Activated CD4-positive, alpha-beta T cell treated with anti-CD3 and anti-CD28 coated beads, Interleukin-2, amount 10 ng/mL, durations not matched to agents 24 days and 14 days (primary cell): ENCODE data around the gene ADSS2. TPM values are rescaled to one million over a fixed set of nuclear protein-coding genes. Genes with fewer than 3 reads are reported as not detected.

Experiments used
- DNase-seq: peaks from one replicate; pipeline ENCODE4 v3.0.0; 2022
- H3K27ac Mint-ChIP-seq: one replicate; pipeline ENCODE4 v1.8.0; 2022; ENCODE audit warnings: mild to moderate bottlenecking, mixed read lengths
- H3K27me3 Mint-ChIP-seq: one replicate; pipeline ENCODE4 v1.8.0; 2022; ENCODE audit warnings: mixed read lengths
- H3K36me3 Mint-ChIP-seq: one replicate; pipeline ENCODE4 v1.8.0; 2022; ENCODE audit warnings: low read depth, mild to moderate bottlenecking, mixed read lengths
- H3K4me1 Mint-ChIP-seq: one replicate; pipeline ENCODE4 v1.8.0; 2021; ENCODE audit warnings: mixed read lengths
- H3K4me3 Mint-ChIP-seq: one replicate; pipeline ENCODE4 v1.8.0; 2022; ENCODE audit warnings: mild to moderate bottlenecking, moderate library complexity, mixed read lengths
- H3K9me3 Mint-ChIP-seq: one replicate; pipeline ENCODE4 v1.8.0; 2021; ENCODE audit warnings: mixed read lengths
- intact Hi-C: fragments of 100-400 bp; cut with micrococcal nuclease; formaldehyde crosslinking; loops from one replicate; pipeline ENCODE4 v1.15.1; 2023
- total RNA-seq: library from RNA; stranded (reverse); gene quantifications from 2 replicates; pipeline ENCODE4 v1.2.3, GENCODE V29; 2022

The ADSS2 gene
- total RNA-seq, 1 donor from 2014 or later = 74.6 TPM

- H3K36me3 Mint-ChIP-seq = peaks cover 34% of the 10 kb centered on the region
- H3K27ac Mint-ChIP-seq = peak overlapping the region; percentile 99
- H3K4me3 Mint-ChIP-seq = peak overlapping the region; percentile 63
- DNase-seq = no peak
- intact Hi-C loops = loop anchor here (1.0 to 5.0 kb wide), 3 partner anchors 10 to 584 kb away; partner anchors contain the start of gene AKT3
- H3K9me3 Mint-ChIP-seq = no peaks in the 10 kb centered on the region
- no peaks in the 10 kb centered on the region for H3K27me3 Mint-ChIP-seq
- peaks cover 36% of the 10 kb centered on the region for H3K4me1 Mint-ChIP-seq
Observed at GRCh38 chr1:244436336-244437085, 15.2 kb downstream of the ADSS2 start.

GRCh38 chr1:244435562-244436205 is 16.0 kb downstream of the ADSS2 start:
- Mint-ChIP-seq H3K4me1 (peaks cover 36% of the 10 kb centered on the region), H3K27me3 (no peaks in the 10 kb centered on the region), H3K4me3 (peak overlapping the region; percentile 63), H3K36me3 (peaks cover 35% of the 10 kb centered on the region), H3K9me3 (no peaks in the 10 kb centered on the region), H3K27ac (peak overlapping the region; percentile 99)
- DNase-seq = peak; percentile 59
- intact Hi-C loops = loop anchor here (1.0 to 5.0 kb wide), 4 partner anchors 15 to 583 kb away; partner anchors contain the start of gene AKT3

- intact Hi-C loops = no loop called here
- Mint-ChIP-seq H3K36me3 (peaks cover 45% of the 10 kb centered on the region), H3K9me3 (no peaks in the 10 kb centered on the region), H3K27me3 (no peaks in the 10 kb centered on the region), H3K4me3 (no peak overlapping the region), H3K27ac (no peak overlapping the region), H3K4me1 (peaks cover 22% of the 10 kb centered on the region)
- DNase-seq = no peak
Observed at GRCh38 chr1:244431166-244431565, 20.5 kb downstream of the ADSS2 start.

DNA sequence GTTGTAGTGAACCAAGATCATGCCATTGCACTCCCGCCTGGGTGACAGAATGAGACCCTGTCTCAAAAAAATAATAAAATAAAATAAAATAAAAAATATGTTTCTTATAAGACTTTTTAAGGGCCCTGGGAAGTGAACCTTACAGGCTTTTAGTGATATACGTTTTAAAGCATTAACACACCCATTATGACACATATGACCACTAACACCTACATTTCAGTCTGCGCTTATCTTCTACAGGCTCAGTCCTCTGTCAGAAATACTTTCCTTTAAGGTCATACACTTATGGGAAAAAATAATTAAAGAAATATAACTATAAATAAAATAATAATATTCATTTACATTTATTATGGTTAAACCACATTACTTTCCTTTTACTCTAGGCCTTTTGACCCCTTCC is 21.9 kb downstream of the ADSS2 start:
- Mint-ChIP-seq H3K9me3 (no peaks in the 10 kb centered on the region), H3K4me1 (peaks cover 15% of the 10 kb centered on the region), H3K27me3 (no peaks in the 10 kb centered on the region), H3K4me3 (no peak overlapping the region), H3K36me3 (peaks cover 47% of the 10 kb centered on the region), H3K27ac (no peak overlapping the region)
- intact Hi-C loops = no loop called here
- DNase-seq = no peak

DNA sequence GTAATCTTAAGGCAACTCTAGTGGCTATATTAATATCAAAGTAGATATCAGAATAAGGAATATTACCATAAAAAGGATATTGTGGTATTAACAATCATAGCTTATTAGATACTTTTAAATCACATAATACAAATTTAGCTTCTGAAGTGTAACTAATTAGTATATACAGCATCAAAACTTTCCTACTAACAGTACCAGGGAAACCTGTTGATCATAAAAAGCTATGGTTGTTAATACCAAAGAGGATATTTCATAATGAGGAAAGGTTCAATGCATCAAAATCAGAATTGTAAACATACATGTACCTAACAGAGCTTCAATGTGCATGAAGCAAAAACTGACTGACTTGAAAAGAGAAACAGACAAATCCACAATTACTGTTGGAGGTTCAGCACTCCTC is 24.1 kb downstream of the ADSS2 start:
- no peaks in the 10 kb centered on the region for H3K27me3 Mint-ChIP-seq
- DNase-seq = no peak
- peaks cover 53% of the 10 kb centered on the region for H3K36me3 Mint-ChIP-seq
- no peaks in the 10 kb centered on the region for H3K9me3 Mint-ChIP-seq
- H3K4me1 Mint-ChIP-seq = peaks cover 16% of the 10 kb centered on the region
- H3K4me3 Mint-ChIP-seq = no peak overlapping the region
- intact Hi-C loops = no loop called here
- H3K27ac Mint-ChIP-seq = no peak overlapping the region

GRCh38 chr1:244424649-244425334 is 26.9 kb downstream of the ADSS2 start:
- no peak overlapping the region for H3K27ac Mint-ChIP-seq
- no peaks in the 10 kb centered on the region for H3K9me3 Mint-ChIP-seq
- H3K36me3 Mint-ChIP-seq = peaks cover 53% of the 10 kb centered on the region
- no peak overlapping the region for H3K4me3 Mint-ChIP-seq
- peaks cover 19% of the 10 kb centered on the region for H3K4me1 Mint-ChIP-seq
- DNase-seq = no peak
- intact Hi-C loops = no loop called here
- no peaks in the 10 kb centered on the region for H3K27me3 Mint-ChIP-seq

DNA sequence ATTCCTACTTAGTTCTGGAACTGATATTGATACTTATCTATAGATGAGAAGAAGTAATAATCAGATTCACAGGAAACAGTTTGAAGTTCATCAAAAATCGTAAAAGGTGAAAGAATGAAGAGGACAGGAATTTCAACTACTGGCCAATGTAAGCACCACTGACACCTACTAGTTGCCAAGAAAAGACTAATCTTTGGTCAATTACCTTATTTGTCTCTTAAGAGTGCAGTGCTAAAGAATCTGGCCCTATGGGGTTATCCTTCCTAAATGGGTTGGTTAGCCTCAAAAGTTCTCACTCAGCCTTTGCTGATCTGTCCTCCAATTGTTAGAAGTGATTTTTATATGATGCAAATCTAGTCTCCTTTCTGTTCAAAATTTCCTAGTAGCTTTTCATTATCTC is 29.5 kb downstream of the ADSS2 start:
- Mint-ChIP-seq H3K27me3 (no peaks in the 10 kb centered on the region), H3K4me1 (peaks cover 17% of the 10 kb centered on the region), H3K36me3 (peaks cover 62% of the 10 kb centered on the region), H3K4me3 (no peak overlapping the region), H3K9me3 (no peaks in the 10 kb centered on the region), H3K27ac (peak overlapping the region; percentile 12)
- intact Hi-C loops = no loop called here
- no peak for DNase-seq

DNA sequence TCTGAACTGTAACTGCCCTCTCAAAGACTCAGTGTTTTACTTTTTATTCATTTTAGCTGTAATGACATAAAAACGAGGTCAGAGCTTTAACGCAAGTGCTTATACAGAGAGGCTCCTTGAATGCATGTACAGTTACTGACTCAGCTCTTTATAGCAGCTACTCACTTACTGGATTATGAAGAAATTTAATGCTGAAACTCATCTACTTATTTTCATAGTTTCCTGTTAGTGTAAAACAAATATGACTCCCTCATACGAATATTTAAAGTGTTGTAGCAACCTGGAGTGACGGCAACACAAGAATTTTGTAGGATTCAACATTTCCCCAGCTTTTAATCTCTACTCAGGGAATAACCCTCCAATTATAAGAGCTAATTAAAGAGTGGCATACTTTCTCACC is 32.7 kb downstream of the ADSS2 start:
- Mint-ChIP-seq H3K4me3 (no peak overlapping the region), H3K27ac (no peak overlapping the region), H3K4me1 (peaks cover 15% of the 10 kb centered on the region), H3K27me3 (no peaks in the 10 kb centered on the region), H3K36me3 (peaks cover 75% of the 10 kb centered on the region), H3K9me3 (no peaks in the 10 kb centered on the region)
- DNase-seq = no peak
- intact Hi-C loops = no loop called here

GRCh38 chr1:244414543-244414942 is 37.2 kb downstream of the ADSS2 start:
- H3K4me3 Mint-ChIP-seq = no peak overlapping the region
- peaks cover 90% of the 10 kb centered on the region for H3K36me3 Mint-ChIP-seq
- DNase-seq = no peak
- intact Hi-C loops = no loop called here
- no peaks in the 10 kb centered on the region for H3K27me3 Mint-ChIP-seq
- H3K27ac Mint-ChIP-seq = peak overlapping the region; percentile 3
- peaks cover 20% of the 10 kb centered on the region for H3K4me1 Mint-ChIP-seq
- no peaks in the 10 kb centered on the region for H3K9me3 Mint-ChIP-seq

DNA sequence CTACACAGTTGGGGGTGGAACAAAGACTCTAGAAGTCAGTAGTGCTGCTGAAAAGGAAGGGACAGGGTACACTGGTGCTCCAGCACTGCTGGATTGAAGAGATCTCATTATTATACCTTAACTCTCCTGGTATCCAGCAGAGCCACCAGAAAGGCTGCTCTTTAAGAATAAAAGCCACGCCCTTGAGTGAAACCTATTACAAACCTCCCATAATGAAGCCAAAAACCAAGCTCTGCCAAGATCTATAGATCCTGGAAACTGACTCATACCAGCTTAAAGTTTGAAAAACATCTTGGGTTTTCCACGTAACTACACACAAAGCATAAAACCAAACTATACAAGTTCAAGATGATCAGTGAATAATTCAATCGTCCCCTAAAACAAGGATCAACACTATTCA is 38.0 kb downstream of the ADSS2 start:
- Mint-ChIP-seq H3K27ac (peak overlapping the region; percentile 83), H3K27me3 (no peaks in the 10 kb centered on the region), H3K4me1 (peaks cover 20% of the 10 kb centered on the region), H3K4me3 (peak overlapping the region; percentile 2), H3K9me3 (no peaks in the 10 kb centered on the region), H3K36me3 (peaks cover 92% of the 10 kb centered on the region)
- intact Hi-C loops = no loop called here
- no peak for DNase-seq

- Mint-ChIP-seq H3K36me3 (peaks cover 86% of the 10 kb centered on the region), H3K9me3 (no peaks in the 10 kb centered on the region), H3K27ac (no peak overlapping the region), H3K4me3 (no peak overlapping the region), H3K4me1 (peaks cover 17% of the 10 kb centered on the region), H3K27me3 (no peaks in the 10 kb centered on the region)
- no peak for DNase-seq
- intact Hi-C loops = no loop called here
Observed at GRCh38 chr1:244412176-244412575, 39.5 kb downstream of the ADSS2 start.

GRCh38 chr1:244409701-244410100 is 42.0 kb downstream of the ADSS2 start:
- Mint-ChIP-seq H3K4me1 (peaks cover 16% of the 10 kb centered on the region), H3K27ac (no peak overlapping the region), H3K9me3 (no peaks in the 10 kb centered on the region), H3K4me3 (no peak overlapping the region), H3K27me3 (no peaks in the 10 kb centered on the region), H3K36me3 (peaks cover 82% of the 10 kb centered on the region)
- no peak for DNase-seq
- intact Hi-C loops = no loop called here

DNA sequence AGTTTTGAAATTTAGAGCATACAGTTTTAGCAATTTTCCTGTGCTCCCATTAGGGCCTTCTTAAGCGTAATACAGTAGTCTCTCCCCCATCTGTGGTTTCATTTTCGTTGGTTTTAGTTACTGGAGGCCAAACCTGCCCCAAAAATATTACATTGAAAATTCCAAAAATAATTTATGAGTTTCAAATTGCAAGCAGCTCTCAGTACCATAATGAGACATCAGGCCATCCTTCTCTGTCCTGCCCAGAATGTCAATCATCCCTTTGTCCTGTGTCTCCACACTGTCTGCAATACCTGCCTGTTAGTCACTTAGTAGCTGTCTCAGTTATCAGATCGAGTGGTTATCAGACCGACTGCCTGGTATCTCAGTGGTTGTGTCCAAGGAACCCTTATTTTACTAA is 45.4 kb downstream of the ADSS2 start:
- no peaks in the 10 kb centered on the region for H3K27me3 Mint-ChIP-seq

DNA sequence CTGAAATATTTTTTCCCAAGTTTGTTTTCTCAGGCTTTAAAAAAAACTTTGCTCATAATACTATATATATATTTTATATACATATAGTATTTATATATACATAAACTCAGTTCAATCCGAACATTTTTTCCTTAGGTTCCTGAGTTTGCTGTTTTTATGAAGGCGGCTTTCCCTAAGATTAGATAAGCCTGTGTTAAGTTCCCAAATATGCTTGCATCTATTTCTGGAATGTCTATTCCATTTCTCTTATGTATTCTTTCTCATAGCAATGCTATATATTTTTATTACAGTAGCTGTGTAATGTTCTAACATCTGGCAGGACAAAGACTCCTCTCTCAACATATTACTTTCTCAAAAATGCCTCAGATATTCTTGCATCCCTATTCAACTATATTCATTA is 45.9 kb downstream of the ADSS2 start:
- no peaks in the 10 kb centered on the region for H3K27me3 Mint-ChIP-seq
- no peak overlapping the region for H3K4me3 Mint-ChIP-seq
- peaks cover 4% of the 10 kb centered on the region for H3K4me1 Mint-ChIP-seq
- DNase-seq = no peak
- H3K36me3 Mint-ChIP-seq = peaks cover 81% of the 10 kb centered on the region
- no peak overlapping the region for H3K27ac Mint-ChIP-seq
- intact Hi-C loops = no loop called here
- H3K9me3 Mint-ChIP-seq = peaks cover 20% of the 10 kb centered on the region

More for the DNA sequence above, 45.4 kb downstream of the ADSS2 start:
- no peak for DNase-seq
- Mint-ChIP-seq H3K27ac (no peak overlapping the region), H3K36me3 (peaks cover 81% of the 10 kb centered on the region), H3K4me1 (peaks cover 4% of the 10 kb centered on the region), H3K9me3 (peaks cover 15% of the 10 kb centered on the region), H3K4me3 (no peak overlapping the region)
- intact Hi-C loops = no loop called here
